Amniotic epithelial cell (primary cell): ENCODE data around the gene USP8.

Experiments used
- DNase-seq: peaks from one replicate; pipeline ENCODE4 v3.0.0-alpha.2; 2010; ENCODE audit warnings: low read depth

Gene USP8

DNA sequence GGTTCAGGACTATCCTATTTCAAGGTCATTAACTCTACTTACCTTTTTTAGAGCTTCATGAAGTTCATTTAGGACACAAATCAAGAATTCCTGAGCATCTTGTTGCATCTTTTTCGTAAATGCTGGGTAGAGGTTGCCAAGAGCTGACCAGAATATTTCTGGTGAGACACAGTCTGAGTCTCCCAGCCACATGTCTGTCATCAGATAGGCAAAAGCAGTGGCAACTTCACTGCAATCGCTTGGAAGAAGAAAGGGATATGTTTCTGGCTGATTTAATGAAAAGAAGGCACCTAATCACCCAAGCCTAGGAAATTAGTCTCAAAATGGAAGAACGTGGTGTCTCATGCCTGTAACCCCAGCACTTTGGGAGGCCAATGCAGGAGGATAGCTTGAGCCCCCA lies 119.4 kb downstream of the USP8 start:
- DNase-seq, result peak; percentile 27

DNA sequence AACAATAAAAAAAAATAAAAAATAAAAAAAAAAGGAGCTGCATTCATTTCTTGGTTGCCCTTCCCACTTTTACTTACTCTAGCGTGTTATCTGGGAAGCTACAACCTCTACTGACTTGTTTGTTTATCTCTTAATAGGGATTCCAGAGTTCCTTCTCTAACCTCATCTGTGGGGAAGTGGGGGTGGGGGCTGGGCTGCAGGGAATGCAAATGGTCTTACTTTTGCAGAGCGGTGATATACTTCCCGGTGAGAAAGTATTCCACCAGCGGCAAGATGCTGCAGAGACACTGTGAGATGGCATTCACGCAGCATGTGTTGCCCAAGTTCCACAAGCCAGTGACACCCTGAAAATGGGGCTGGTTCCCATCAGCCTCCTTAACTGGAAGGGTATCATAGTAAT lies 120.2 kb downstream of the USP8 start:
- DNase-seq, result peak; percentile 56

DNA sequence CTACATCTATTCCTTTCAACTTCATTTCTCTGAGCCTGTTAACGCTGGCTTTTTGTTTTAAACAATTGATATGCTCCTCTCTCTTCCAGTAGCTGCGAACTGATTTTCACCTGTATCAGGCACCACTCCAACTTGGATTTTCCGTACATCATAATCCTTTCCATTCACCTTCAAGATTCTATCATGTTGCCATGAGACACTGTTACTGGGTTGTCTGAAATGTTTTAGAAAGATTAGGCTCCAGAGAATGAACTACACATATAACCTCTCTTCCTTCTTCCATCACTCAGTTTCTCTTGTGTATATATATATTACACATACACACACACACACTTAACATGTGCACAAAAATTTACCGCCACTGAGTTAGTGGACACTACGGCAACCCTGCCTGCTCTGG lies 122.4 kb downstream of the USP8 start, which contains the start of gene USP50:
TSS of gene USP50 (minus strand) at position 101 of the 400 bp plus-strand sequence. CDS start 141 bp downstream, outside the sequence.
- DNase-seq, result no peak

DNA sequence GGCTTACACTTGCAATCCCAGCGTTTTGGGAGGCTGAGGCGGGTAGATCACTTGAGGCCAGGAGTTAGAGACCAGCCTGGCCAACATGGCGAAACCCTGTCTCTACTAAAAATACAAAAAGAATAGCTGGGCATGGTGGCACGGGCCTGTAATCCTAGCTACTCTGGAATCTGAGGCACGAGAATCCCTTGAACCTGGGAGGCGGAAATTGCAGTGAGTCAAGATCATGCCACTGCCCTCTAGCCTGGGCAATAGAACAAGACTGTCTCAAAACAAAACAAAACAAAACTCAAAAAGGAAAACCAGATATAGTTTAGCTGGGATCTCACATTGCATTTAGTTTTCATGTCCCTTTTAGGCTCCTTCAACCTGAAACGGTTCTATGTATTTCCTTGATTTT lies 125.1 kb downstream of the USP8 start:
- DNase-seq, result peak; percentile 16

DNA sequence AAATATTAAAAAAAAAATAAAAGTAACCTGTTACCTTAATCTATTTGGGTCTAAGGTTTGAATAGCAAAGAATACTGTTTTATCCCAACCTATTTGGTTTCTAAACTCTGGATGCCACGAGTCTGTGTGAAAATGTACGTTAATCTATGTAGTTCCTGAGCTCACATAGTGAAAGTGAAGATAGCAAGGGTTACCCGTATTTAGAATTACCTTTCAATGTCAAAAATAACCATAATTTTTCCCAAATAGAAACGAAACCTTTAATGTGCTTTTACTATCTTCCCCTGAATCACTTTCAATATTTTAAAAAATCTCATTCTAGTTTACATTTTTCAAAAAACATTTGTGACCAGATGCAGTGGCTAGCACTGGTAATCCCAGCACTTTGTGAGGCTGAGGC lies 128.0 kb downstream of the USP8 start:
- no peak for DNase-seq

DNA sequence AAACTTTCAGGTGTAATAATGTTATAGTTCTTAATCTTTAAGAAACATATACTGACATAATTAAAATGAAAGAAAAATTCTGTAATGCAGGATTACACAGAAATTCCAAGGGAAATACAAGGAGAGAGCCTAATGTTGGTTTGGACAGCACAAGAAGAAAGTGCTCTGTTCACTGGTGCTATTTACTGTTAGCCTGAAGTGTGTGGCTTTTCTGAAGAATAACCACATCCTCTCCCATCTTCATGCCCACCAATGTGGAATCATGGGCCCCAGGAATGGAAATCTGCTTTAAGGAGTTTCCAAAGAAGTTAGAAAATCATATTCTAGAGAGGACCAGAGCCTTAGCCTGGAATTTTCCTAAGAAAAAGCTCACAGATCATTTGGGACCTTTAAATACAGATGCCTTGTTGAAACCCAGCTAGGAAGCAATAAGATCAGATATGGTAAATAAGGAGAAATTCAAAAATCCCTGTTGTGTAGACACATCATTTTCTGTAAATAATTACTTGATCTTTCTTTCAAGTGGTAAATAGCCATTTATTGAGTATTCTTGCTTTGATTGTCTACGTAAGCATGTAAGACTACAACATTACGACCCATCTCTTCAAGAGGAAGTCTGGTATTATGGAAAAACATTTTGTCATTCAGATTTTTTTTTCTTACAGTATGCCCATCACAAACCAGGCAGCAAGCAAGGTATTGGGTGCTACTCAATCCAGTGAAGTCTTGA lies 132.6 kb downstream of the USP8 start:
- DNase-seq, result no peak

DNA sequence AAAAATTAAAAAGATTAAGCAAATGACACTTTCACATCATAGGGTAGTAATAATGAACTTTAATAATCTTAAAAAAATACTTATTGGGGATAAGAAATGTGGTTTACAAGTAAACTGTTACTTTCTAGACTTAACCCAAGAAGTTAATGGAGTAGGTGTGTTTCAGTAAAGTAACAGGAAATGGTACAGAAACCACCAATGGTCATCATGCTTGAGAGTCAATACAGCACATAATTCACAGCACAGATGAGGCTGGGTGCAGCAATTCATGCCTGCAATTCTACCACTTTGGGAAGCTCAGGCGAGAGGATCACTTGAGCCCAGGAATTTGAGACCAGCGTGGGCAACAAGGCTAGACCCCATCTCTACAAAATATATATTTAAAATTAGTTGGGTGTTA lies 133.8 kb downstream of the USP8 start:
- no peak for DNase-seq

DNA sequence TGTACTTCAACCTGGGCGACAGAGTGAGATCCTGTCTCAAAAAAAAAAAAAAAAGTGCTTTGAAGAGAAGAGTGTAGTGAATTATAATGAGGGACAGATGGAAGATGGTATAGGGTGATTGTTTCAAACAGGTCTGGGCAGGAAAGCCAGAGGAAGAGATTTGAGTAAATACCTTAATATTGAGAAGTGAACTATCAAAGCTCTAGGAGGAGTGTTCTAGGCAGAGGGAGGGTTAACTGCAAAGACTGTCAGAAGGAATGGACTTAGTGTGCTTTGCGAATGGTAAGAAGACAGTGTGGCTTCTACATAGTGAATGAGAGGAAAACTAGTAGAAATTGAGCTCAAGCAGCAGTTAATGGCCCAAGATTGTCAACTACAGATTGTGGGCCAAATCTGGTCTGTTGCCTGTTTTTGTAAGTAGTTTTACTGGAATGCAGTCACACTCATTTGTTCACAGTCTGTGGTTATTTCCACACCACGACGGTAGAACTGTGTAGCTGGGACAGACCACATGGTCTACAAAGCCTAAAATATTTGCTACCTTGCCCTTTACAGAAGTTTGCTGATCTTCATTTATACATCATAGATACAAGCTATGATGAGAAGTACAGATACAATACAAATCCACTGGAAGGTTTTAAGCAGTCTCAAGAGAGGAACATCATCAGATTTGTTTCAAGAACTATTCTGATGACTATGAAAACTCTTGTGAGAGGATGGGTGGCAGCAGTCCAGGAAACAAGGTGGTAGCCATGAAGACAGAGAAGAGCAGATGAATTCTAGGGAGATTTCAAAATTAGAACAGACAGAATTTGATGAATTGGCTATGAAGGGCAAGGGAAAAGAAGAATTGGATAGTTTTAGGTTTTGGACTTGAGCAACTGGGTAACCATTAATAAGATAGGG lies 138.8 kb downstream of the USP8 start:
- DNase-seq, result peak; percentile 57

DNA sequence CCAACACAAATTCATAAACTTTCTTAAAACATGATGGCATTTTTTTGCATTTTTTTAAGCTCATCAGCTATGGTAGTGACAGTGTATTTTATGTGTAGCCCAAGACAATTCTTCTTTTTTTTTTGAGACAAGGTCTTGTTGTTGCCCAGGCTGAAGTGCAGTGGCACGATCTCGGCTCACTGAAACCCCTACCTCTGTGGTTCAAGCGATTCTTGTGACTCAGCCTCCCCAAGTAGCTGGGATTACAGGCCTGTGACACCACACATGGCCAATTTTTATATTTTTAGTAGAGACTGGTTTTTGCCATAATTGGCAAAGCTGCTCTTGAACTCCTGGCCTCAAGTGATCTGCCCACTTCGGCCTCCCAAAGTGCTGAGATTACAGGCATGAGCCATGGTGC lies 139.6 kb downstream of the USP8 start:
- no peak for DNase-seq
